Kidney epithelial cell (primary cell): ENCODE results near the gene ELOB. TPM values are rescaled to one million over a fixed set of nuclear protein-coding genes. Genes with fewer than 3 reads are reported as not detected.

Experiments
- DNase-seq: peaks from one replicate; pipeline ENCODE4 v3.0.0-alpha.2; 2010; ENCODE audit warnings: low read depth
- H3K27me3 ChIP-seq: 2 replicates; pipeline ENCODE4 v1.6.0; 2011; ENCODE audit warnings: low read length; ENCODE audit not compliant: control insufficient read depth, insufficient read depth
- H3K36me3 ChIP-seq: 2 replicates; pipeline ENCODE4 v1.5.1; 2011; ENCODE audit warnings: low read length; ENCODE audit not compliant: control insufficient read depth, insufficient read depth
- H3K4me3 ChIP-seq: 2 replicates; pipeline ENCODE4 v1.5.1; 2011; ENCODE audit warnings: low read depth, mild to moderate bottlenecking, control low read depth, low read length
- total RNA-seq: library from RNA; depleted of rRNA; stranded (reverse); fragments of >200 nt; gene quantifications from 2 replicates; pipeline ENCODE4 v1.2.3, GENCODE V29; 2015
- TF ChIP-seq, protein P1 (sequence below): IDR thresholded peaks from 2 replicates; pipeline ENCODE4 v1.5.1; 2011; ENCODE audit warnings: mild to moderate bottlenecking, moderate library complexity, low read length, control low read depth, inconsistent platforms; ENCODE audit not compliant: insufficient read depth, poor library complexity, severe bottlenecking

Gene ELOB
- total RNA-seq, 1 donor from 2014 or later: 714 TPM

DNA sequence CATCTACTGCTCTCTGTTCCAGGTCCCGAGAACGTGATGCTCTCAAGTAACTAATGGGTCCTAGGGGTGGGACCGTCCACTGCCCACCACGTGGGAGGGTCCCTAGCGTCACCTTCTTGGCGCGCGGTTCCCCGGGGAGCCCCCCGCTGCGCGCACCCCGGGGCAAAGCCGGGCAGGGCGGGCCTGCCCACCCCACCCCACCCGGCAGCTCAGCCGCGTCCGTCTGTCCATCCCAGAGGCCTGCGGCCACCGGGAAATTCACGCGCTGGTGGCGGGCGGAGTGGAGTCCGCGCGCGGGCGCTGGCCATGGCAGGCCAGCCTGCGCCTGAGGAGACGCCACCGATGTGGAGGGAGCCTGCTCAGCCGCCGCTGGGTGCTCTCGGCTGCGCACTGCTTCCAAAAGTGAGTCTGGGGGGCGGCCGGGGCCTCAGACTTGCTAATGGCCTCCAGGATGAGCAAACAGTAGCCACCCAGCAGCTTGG lies 21.7 kb upstream of the ELOB start:
- TF ChIP-seq, protein P1, sequence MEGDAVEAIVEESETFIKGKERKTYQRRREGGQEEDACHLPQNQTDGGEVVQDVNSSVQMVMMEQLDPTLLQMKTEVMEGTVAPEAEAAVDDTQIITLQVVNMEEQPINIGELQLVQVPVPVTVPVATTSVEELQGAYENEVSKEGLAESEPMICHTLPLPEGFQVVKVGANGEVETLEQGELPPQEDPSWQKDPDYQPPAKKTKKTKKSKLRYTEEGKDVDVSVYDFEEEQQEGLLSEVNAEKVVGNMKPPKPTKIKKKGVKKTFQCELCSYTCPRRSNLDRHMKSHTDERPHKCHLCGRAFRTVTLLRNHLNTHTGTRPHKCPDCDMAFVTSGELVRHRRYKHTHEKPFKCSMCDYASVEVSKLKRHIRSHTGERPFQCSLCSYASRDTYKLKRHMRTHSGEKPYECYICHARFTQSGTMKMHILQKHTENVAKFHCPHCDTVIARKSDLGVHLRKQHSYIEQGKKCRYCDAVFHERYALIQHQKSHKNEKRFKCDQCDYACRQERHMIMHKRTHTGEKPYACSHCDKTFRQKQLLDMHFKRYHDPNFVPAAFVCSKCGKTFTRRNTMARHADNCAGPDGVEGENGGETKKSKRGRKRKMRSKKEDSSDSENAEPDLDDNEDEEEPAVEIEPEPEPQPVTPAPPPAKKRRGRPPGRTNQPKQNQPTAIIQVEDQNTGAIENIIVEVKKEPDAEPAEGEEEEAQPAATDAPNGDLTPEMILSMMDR: no peak
- H3K36me3 ChIP-seq: no peaks in the 10 kb centered on the region
- H3K4me3 ChIP-seq: no peak overlapping the region
- H3K27me3 ChIP-seq: no peaks in the 10 kb centered on the region
- no peak for DNase-seq

DNA sequence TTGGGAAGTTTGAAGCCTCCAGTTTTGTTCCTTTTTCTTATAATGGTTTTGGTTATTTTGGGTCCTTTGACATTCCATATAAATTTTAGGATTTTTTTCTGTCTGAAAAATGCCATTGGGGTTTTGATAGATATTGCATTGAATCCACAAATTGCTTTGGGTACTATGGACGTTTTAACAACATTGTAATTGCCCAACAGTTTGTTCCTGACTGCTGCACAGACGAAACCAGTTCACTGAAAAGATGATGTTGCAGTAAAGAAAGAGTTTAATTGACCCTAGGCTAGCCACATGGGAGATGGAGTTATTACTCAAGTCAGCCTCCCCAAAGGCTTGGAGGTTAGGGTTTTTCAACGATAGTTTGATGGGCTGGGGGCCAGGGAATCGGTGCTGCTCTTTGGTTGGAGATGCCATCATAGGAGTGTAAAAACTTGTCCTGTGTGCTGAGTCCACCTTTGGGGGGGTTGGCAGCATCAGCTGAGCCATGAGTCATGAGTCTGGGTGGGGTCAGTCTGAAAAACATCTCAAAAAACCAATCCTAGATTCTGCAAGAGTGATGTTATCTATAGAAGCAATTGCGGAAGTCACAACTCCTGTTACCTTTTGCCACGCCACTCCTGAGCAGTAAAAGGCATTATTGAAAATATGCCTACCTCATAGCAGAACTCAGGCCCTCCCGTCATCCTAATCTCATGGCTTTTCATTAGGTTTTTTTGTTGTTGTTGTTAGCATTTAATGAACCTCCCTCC lies 18.5 kb upstream of the ELOB start:
- Histone ChIP-seq H3K36me3 (no peaks in the 10 kb centered on the region), H3K27me3 (peaks cover 6% of the 10 kb centered on the region), H3K4me3 (no peak overlapping the region)
- TF ChIP-seq, protein P1: no peak
- DNase-seq: no peak

DNA sequence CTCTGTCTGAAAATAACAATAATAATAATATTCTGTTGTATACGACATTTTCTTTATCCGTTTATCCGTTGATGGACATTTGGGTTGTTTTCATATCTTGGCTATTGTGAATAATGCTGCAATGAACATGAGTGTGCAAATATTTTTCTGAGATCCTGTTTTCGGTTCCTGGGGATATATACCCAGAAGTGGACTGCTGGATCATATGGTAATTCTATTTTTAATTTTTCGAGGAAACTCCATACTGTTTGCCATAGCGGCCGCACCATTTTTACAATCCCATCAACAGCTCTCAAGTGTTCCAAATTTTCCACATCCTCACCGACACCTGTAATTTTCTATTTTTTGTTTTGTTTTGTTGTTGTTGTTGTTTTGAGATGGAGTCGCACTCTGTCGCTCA lies 15.9 kb upstream of the ELOB start:
- Histone ChIP-seq H3K36me3 (no peaks in the 10 kb centered on the region), H3K27me3 (peaks cover 13% of the 10 kb centered on the region), H3K4me3 (no peak overlapping the region)
- TF ChIP-seq, protein P1: no peak
- no peak for DNase-seq

DNA sequence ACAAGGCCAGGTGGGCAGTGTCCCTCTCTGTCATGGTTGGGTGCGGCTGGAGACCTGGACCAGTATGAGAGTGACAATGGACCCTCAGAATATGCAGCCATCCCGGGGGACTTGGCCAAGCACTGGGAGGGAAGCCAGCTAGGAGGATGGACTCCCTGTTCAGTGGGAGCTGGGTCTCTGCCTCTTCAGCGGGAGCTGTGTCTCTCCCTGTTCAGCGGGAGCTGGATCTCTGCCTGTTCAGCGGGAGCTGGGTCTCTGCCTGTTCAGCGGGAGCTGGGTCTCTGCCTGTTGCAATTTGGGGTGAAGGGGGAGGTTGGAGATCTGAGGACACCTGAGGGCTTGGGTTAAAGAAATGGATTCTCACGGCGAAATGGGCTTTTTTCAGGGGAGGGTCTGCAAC lies 14.1 kb upstream of the ELOB start:
- DNase-seq: no peak
- Histone ChIP-seq H3K36me3 (no peaks in the 10 kb centered on the region), H3K4me3 (no peak overlapping the region), H3K27me3 (peaks cover 24% of the 10 kb centered on the region)
- TF ChIP-seq, protein P1: no peak

DNA sequence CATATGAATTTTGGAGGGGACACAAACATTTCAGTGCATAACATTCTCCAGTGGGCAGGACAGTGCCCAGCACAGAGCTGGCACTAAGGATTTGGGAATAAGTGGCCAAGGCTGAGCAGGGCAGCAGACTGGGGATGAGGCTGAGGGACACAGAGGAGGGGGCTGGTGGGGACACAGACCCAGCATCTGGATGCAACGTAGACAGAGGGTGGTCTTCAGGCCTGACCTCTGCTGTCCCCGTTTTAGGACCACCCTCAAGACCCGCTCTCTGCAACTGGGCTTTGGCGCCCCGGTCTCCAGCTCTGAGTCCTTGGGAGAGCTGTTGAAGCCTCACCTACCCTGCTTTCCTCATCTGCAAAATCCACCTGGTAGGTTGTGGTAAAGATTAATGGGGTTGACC lies 13.6 kb upstream of the ELOB start:
- no peak overlapping the region for H3K4me3 ChIP-seq
- peaks cover 29% of the 10 kb centered on the region for H3K27me3 ChIP-seq
- H3K36me3 ChIP-seq: no peaks in the 10 kb centered on the region
- DNase-seq: no peak
- TF ChIP-seq, protein P1: no peak

DNA sequence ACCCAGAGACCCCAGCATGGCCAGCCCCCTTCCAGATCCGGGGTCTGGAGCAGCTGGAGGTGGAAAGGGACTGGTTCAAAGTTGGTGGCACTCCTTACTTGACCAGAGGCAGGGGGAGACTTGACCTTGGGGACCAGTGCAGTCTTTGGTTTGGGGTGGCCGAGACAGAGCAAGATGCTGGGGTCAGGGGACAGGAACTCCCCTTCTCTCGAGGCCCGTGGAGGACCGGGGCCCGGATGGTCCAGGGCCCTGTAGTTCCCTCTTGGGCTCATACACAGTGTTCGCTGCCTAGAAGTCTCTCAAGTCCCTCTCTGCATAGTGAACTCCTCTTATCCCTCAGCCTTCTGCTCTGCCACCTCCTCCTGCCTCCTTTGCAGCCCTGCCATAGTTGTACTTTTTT lies 10.9 kb upstream of the ELOB start:
- H3K27me3 ChIP-seq: peaks cover 38% of the 10 kb centered on the region
- no peak for DNase-seq
- H3K4me3 ChIP-seq: no peak overlapping the region
- H3K36me3 ChIP-seq: no peaks in the 10 kb centered on the region
- TF ChIP-seq, protein P1: no peak
